ENCODE data around the gene CTNNA3.

GRCh38 chr10:66990143-66990830 is 705.7 kb downstream of the CTNNA3 start:
- no peak for TF ChIP-seq EZH2 (IDR thresholded peaks at IDR 0.05; ENCODE audit: borderline replicate concordance, low read depth, low read length, severe bottlenecking)
- TF ChIP-seq, protein P1, sequence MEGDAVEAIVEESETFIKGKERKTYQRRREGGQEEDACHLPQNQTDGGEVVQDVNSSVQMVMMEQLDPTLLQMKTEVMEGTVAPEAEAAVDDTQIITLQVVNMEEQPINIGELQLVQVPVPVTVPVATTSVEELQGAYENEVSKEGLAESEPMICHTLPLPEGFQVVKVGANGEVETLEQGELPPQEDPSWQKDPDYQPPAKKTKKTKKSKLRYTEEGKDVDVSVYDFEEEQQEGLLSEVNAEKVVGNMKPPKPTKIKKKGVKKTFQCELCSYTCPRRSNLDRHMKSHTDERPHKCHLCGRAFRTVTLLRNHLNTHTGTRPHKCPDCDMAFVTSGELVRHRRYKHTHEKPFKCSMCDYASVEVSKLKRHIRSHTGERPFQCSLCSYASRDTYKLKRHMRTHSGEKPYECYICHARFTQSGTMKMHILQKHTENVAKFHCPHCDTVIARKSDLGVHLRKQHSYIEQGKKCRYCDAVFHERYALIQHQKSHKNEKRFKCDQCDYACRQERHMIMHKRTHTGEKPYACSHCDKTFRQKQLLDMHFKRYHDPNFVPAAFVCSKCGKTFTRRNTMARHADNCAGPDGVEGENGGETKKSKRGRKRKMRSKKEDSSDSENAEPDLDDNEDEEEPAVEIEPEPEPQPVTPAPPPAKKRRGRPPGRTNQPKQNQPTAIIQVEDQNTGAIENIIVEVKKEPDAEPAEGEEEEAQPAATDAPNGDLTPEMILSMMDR (IDR thresholded peaks at IDR 0.05; ENCODE audit: extremely low read depth in 1 of 2, insufficient read depth in 1 of 2, low read depth in 1 of 2, low read length in 2 of 2): no peak
- TF ChIP-seq POLR2A (IDR thresholded peaks at IDR 0.05; ENCODE audit: low read depth, low read length): no peak
